Fibroblast of villous mesenchyme (primary cell): Measurements from ENCODE around the gene PDZD2. TPM values are rescaled to one million over a fixed set of nuclear protein-coding genes. Genes with fewer than 3 reads are reported as not detected.

Experiments used
- DNase-seq: peaks from one replicate; pipeline ENCODE4 v3.0.0-alpha.2; 2010; ENCODE audit warnings: low read depth
- H3K4me3 ChIP-seq: 2 replicates; pipeline ENCODE4 v1.5.1; 2011; ENCODE audit warnings: low read depth, mild to moderate bottlenecking, low read length
- CTCF ChIP-seq: IDR thresholded peaks from 2 replicates; pipeline ENCODE4 v1.5.1; 2012; ENCODE audit warnings: low read depth, mild to moderate bottlenecking, low read length; ENCODE audit not compliant: insufficient read depth
- total RNA-seq: library from RNA; depleted of rRNA; stranded (reverse); fragments of >200 nt; gene quantifications from 2 replicates; pipeline ENCODE4 v1.2.3, GENCODE V29; 2012

Gene PDZD2
- total RNA-seq, 1 donor = 2.6 TPM

GRCh38 chr5:31866166-31866565 is 227.2 kb downstream of the PDZD2 start:
- H3K4me3 ChIP-seq = no peak overlapping the region
- TF ChIP-seq CTCF = no peak
- no peak for DNase-seq

GRCh38 chr5:31867219-31867618 is 228.3 kb downstream of the PDZD2 start:
- no peak overlapping the region for H3K4me3 ChIP-seq
- no peak for DNase-seq
- no peak for TF ChIP-seq CTCF

GRCh38 chr5:31880449-31880848 is 241.5 kb downstream of the PDZD2 start:
- no peak for TF ChIP-seq CTCF
- H3K4me3 ChIP-seq = no peak overlapping the region
- no peak for DNase-seq

GRCh38 chr5:31884896-31885295 is 246.0 kb downstream of the PDZD2 start:
- TF ChIP-seq CTCF = no peak
- no peak overlapping the region for H3K4me3 ChIP-seq
- DNase-seq = no peak

- TF ChIP-seq CTCF = no peak
- no peak overlapping the region for H3K4me3 ChIP-seq
- DNase-seq = no peak
These were observed 247.3 kb downstream of the PDZD2 start for GRCh38 chr5:31886206-31886605.

- no peak for DNase-seq
- H3K4me3 ChIP-seq = no peak overlapping the region
- no peak for TF ChIP-seq CTCF
These were observed 248.6 kb downstream of the PDZD2 start for GRCh38 chr5:31887556-31887955.

GRCh38 chr5:31888564-31888963 is 249.6 kb downstream of the PDZD2 start:
- no peak for TF ChIP-seq CTCF
- no peak overlapping the region for H3K4me3 ChIP-seq
- DNase-seq = no peak
